ENCODE results near the gene NDUFV1. TPM values are rescaled to one million over a fixed set of nuclear protein-coding genes. Genes with fewer than 3 reads are reported as not detected.
A peak's percentile ranks its signal among the peaks of the same experiment; 100 is the strongest.

NDUFV1 gene
- total and polyA plus RNA-seq, 2 of the 4 experiments (the other 2 are of a cell fraction), result 120 to 133 TPM

GRCh38 chr11:67629386-67630227 is 22.9 kb downstream of the NDUFV1 start, which contains the start of gene NUDT8 (continued):
- peak; percentile 36 for TF ChIP-seq RCOR1 (IDR thresholded peaks at IDR 0.05; ENCODE audit: insufficient replicate concordance, low read length)
- no peak for TF ChIP-seq CEBPB (IDR thresholded peaks at IDR 0.05; ENCODE audit: low read depth, low read length)
- TF ChIP-seq POLR2A (IDR thresholded peaks at IDR 0.05; ENCODE audit: low read depth, low read length), result no peak
- TF ChIP-seq NFE2L2 (IDR thresholded peaks at IDR 0.05; ENCODE audit: low read depth, low read length), result no peak
